MM.1S (cell line): ENCODE data around the gene AP5B1.
A peak's percentile ranks its signal among the peaks of the same experiment; 100 is the strongest.

Experiments
- DNase-seq: peaks from one replicate; pipeline ENCODE4 v3.0.0-alpha.2; 2015
- H2AFZ ChIP-seq: fragments of 300-600 bp; sonication (generic); 2 replicates; pipeline ENCODE4 v1.6.0; 2016; ENCODE audit warnings: antibody characterized with exemption, low read length
- H3F3A ChIP-seq: fragments of 300-600 bp; sonication (generic); 2 replicates; pipeline ENCODE4 v1.6.1; 2016; ENCODE audit warnings: mild to moderate bottlenecking, antibody characterized with exemption, low read length, moderate library complexity, mixed read lengths; ENCODE audit not compliant: insufficient read depth
- H3K27ac ChIP-seq: fragments of 300-600 bp; sonication (generic); 2 replicates; pipeline ENCODE4 v1.5.1; 2016; ENCODE audit warnings: mild to moderate bottlenecking, low read length
- H3K27me3 ChIP-seq: fragments of 300-600 bp; sonication (generic); replicated peaks from 2 replicates; pipeline ENCODE4 v1.6.0; 2016; ENCODE audit warnings: low read length; ENCODE audit not compliant: insufficient read depth
- H3K36me3 ChIP-seq: fragments of 300-600 bp; sonication (generic); replicated peaks from 2 replicates; pipeline ENCODE4 v1.6.1; 2016; ENCODE audit warnings: mild to moderate bottlenecking, low read length, mixed read lengths; ENCODE audit not compliant: insufficient read depth
- H3K4me1 ChIP-seq: fragments of 300-600 bp; sonication (generic); 2 replicates; pipeline ENCODE4 v1.6.1; 2016; ENCODE audit warnings: low read length, mixed read lengths
- H3K4me2 ChIP-seq: fragments of 300-600 bp; sonication (generic); 2 replicates; pipeline ENCODE4 v1.6.0; 2016; ENCODE audit warnings: low read depth, low read length
- H3K4me3 ChIP-seq: fragments of 300-600 bp; sonication (generic); 2 replicates; pipeline ENCODE4 v1.5.1; 2016; ENCODE audit warnings: low read length, mixed read lengths
- H3K79me2 ChIP-seq: fragments of 300-600 bp; sonication (generic); 2 replicates; pipeline ENCODE4 v1.6.1; 2016; ENCODE audit warnings: mixed run types, low read length, mixed read lengths
- H3K9ac ChIP-seq: fragments of 300-600 bp; sonication (generic); 2 replicates; pipeline ENCODE4 v1.6.1; 2016; ENCODE audit warnings: low read length, mixed read lengths
- H3K9me2 ChIP-seq: fragments of 300-600 bp; sonication (generic); replicated peaks from 2 replicates; pipeline ENCODE4 v1.6.1; 2016; ENCODE audit warnings: mild to moderate bottlenecking, low read length, mixed read lengths; ENCODE audit not compliant: insufficient read depth
- H3K9me3 ChIP-seq: fragments of 300-600 bp; sonication (generic); replicated peaks from 2 replicates; pipeline ENCODE4 v1.6.1; 2016; ENCODE audit warnings: mild to moderate bottlenecking, low read length, mixed read lengths; ENCODE audit not compliant: insufficient read depth
- H4K20me1 ChIP-seq: fragments of 300-600 bp; sonication (generic); 2 replicates; pipeline ENCODE4 v1.6.1; 2016; ENCODE audit warnings: mild to moderate bottlenecking, low read length, moderate library complexity, mixed read lengths; ENCODE audit not compliant: insufficient read depth
- EZH2 ChIP-seq: fragments of 300-600 bp; sonication (generic); optimal IDR thresholded peaks from 2 replicates; pipeline ENCODE3; 2017; ENCODE audit warnings: low read depth, mild to moderate bottlenecking, antibody characterized with exemption, low read length, mixed read lengths
- EZH2phosphoT487 ChIP-seq: fragments of 300-600 bp; sonication (generic); IDR thresholded peaks from 2 replicates; pipeline ENCODE4 v1.6.1; 2018; ENCODE audit warnings: antibody characterized with exemption, low read length
- TF ChIP-seq, protein P1 (sequence below): fragments of 300-600 bp; sonication (generic); IDR thresholded peaks from 2 replicates; pipeline ENCODE4 v1.5.1; 2016; ENCODE audit warnings: antibody characterized with exemption, low read length, mixed read lengths

Gene AP5B1

DNA sequence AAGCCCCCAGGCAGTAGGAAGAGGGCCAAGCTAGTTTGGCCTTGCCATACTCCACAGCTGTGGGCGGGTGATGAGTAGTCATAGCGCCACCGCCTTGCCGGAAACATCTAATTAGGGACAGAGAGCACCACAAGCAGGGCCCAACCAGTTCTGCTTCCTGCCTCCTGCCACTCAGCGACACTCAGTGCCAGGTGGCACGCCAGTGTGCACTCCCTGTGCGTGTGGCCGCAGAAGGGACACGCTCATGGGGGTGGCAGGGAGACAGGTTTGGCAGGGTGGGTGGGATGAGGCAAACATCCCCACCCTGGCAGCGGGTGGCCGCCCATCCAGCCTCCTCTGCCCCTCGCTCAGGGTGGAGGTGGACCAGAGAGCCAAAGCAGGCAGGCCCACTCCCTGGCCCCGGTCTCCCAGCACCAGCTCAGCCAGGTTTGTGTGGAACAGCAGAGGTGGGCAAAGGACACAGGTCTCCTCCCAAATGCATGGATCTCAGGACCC, 11.0 kb upstream of the AP5B1 start:
- Histone ChIP-seq H3K27ac (peak overlapping the region; percentile 50; the same call in 1 of the 2 replicates), H3K27me3 (peaks cover 32% of the 10 kb centered on the region), H3K4me1 (peaks cover 15% of the 10 kb centered on the region), H3F3A (no peaks in the 10 kb centered on the region), H3K9me2 (no peaks in the 10 kb centered on the region), H3K4me2 (peak overlapping the region; percentile 30; the same call in 1 of the 2 replicates), H3K9ac (peak overlapping the region; percentile 22; the same call in 1 of the 2 replicates), H3K36me3 (no peaks in the 10 kb centered on the region), H3K9me3 (no peaks in the 10 kb centered on the region), H3K4me3 (no peak overlapping the region), H2AFZ (peak overlapping the region; percentile 42), H4K20me1 (no peaks in the 10 kb centered on the region), H3K79me2 (no peaks in the 10 kb centered on the region)
- DNase-seq: peak; percentile 76
- TF ChIP-seq EZH2phosphoT487 (no peak), EZH2 (no peak)
- TF ChIP-seq, protein P1, sequence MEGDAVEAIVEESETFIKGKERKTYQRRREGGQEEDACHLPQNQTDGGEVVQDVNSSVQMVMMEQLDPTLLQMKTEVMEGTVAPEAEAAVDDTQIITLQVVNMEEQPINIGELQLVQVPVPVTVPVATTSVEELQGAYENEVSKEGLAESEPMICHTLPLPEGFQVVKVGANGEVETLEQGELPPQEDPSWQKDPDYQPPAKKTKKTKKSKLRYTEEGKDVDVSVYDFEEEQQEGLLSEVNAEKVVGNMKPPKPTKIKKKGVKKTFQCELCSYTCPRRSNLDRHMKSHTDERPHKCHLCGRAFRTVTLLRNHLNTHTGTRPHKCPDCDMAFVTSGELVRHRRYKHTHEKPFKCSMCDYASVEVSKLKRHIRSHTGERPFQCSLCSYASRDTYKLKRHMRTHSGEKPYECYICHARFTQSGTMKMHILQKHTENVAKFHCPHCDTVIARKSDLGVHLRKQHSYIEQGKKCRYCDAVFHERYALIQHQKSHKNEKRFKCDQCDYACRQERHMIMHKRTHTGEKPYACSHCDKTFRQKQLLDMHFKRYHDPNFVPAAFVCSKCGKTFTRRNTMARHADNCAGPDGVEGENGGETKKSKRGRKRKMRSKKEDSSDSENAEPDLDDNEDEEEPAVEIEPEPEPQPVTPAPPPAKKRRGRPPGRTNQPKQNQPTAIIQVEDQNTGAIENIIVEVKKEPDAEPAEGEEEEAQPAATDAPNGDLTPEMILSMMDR: no peak

DNA sequence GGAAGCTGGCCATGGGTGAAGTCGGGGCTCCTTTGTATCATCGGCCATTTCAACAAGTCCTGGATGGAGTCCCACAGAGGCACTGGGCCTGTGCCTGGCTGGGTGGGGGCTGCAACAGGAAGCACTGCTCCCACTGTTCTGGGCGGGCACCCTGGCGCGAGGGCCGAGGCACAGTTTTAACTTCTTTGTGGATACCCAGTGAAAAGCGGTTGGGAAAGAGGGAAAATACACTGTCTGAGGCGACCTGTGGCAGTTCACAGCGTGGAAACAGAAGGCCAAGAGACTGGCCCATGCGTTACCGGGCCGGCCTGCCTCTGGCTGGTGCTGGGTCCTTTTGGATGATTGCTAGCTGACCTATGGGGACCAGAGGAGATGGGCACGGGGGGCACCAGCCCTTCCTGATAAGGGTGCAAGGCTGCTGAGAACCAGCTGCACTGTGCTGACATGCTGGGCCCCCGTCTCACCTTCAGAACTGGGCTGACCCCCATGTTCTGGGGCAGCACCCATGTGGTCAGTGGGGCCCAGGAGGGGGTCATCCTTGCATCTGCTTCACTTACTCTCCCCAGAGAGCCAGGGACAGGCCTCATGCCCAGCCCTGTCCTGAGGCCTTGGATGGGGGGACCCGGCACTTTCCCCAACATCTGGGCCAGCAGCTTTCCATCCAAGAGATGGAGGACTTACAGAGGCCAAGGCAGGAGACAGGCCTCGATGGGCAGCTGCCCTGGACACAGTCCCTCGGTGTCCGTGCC, 10.3 kb upstream of the AP5B1 start:
- Histone ChIP-seq H3F3A (no peaks in the 10 kb centered on the region), H3K4me2 (peak overlapping the region; percentile 30; the same call in 1 of the 2 replicates), H3K79me2 (no peaks in the 10 kb centered on the region), H3K9me2 (no peaks in the 10 kb centered on the region), H2AFZ (peak overlapping the region; percentile 42; the same call in 1 of the 2 replicates), H3K9ac (no peak overlapping the region), H4K20me1 (no peaks in the 10 kb centered on the region), H3K4me1 (peaks cover 15% of the 10 kb centered on the region), H3K27ac (peak overlapping the region; percentile 50; the same call in 1 of the 2 replicates), H3K36me3 (no peaks in the 10 kb centered on the region), H3K4me3 (no peak overlapping the region), H3K9me3 (no peaks in the 10 kb centered on the region), H3K27me3 (peaks cover 32% of the 10 kb centered on the region)
- no peak for DNase-seq
- TF ChIP-seq, protein P1: no peak

DNA sequence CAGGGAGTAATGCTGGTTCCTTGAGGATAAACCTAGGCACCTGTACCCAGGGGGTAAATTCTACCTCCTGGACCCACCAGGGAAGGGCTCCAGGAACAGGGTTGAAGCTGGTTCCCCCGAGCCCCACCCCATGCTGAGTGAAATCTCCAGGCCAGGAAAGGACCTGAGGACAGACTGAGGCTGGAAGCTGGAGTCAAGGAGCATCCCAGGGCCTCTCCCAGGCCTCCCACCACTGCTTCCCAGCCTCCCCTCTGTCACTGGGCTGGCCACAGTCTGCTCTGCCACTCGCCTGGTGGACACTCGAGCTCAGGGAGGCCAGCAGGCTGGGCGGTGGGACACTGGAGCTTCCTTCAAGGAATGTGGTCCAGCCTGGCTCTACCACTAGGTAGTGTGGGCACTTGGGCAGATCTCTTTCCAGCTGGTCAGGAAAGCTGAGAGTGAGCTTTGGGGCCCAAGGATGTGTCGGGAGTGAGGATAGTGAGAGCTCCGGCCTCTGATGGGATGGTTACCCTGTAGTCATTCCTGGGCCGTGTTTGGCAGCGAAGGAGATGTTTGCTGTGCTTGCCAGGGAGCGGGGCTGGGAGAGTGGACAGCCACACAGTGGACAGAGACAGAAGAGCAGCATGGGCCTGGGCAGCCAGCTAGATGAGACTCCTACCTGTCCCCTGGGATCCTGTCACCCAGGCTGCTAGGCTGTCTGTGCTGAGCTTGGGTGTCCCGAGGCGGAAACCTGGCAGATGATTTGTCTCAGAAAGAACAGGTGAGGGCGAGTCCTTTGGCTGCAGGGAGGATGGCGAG, 9.5 kb upstream of the AP5B1 start:
- DNase-seq: no peak
- Histone ChIP-seq H3K27me3 (peaks cover 34% of the 10 kb centered on the region), H3K4me1 (peaks cover 15% of the 10 kb centered on the region), H4K20me1 (no peaks in the 10 kb centered on the region), H3F3A (no peaks in the 10 kb centered on the region), H3K9me2 (no peaks in the 10 kb centered on the region), H2AFZ (no peak overlapping the region), H3K79me2 (no peaks in the 10 kb centered on the region), H3K27ac (no peak overlapping the region), H3K36me3 (no peaks in the 10 kb centered on the region), H3K9ac (no peak overlapping the region), H3K4me3 (no peak overlapping the region), H3K4me2 (no peak overlapping the region), H3K9me3 (no peaks in the 10 kb centered on the region)
- TF ChIP-seq EZH2 (no peak), EZH2phosphoT487 (no peak)
- TF ChIP-seq, protein P1: no peak
